Adrenal gland (tissue), 5 donors: Measurements from ENCODE around the gene TM4SF20.

ENCODE experiments used
- POLR2A ChIP-seq, 2 donors: fragments of 450-650 bp; IDR thresholded peaks; one replicate each; pipeline ENCODE4 v1.6.1; 2017; ENCODE audit warnings: antibody characterized with exemption in 2 of 2, mild to moderate bottlenecking in 2 of 2, moderate library complexity in 1 of 2
- TF ChIP-seq, protein P1 (sequence below), 6 experiments: fragments of 450-650 bp in 4 of 6; fragments of 200-600 bp in 2 of 6; sonication (generic) in 1 of 6; IDR thresholded peaks; 1 replicate in 5 of 6; 2 replicates in 1 of 6; pipeline versions ENCODE4 v1.5.1 to v1.8.0; 2016 to 2021; ENCODE audit warnings: antibody characterized with exemption in 6 of 6, mild to moderate bottlenecking in 2 of 6, moderate library complexity in 1 of 6
- donor health status: DM: no; HTN: no; CAD: no.

- TF ChIP-seq, protein P1, sequence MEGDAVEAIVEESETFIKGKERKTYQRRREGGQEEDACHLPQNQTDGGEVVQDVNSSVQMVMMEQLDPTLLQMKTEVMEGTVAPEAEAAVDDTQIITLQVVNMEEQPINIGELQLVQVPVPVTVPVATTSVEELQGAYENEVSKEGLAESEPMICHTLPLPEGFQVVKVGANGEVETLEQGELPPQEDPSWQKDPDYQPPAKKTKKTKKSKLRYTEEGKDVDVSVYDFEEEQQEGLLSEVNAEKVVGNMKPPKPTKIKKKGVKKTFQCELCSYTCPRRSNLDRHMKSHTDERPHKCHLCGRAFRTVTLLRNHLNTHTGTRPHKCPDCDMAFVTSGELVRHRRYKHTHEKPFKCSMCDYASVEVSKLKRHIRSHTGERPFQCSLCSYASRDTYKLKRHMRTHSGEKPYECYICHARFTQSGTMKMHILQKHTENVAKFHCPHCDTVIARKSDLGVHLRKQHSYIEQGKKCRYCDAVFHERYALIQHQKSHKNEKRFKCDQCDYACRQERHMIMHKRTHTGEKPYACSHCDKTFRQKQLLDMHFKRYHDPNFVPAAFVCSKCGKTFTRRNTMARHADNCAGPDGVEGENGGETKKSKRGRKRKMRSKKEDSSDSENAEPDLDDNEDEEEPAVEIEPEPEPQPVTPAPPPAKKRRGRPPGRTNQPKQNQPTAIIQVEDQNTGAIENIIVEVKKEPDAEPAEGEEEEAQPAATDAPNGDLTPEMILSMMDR (IDR thresholded peaks at IDR 0.05): no peak
- TF ChIP-seq POLR2A (IDR thresholded peaks at IDR 0.05): no peak
These were observed 10.5 kb downstream of the TM4SF20 start for GRCh38 chr2:227368574-227368973.
